HG02642 (cell line): ENCODE measurements around the gene CMC2.

Experiments
- ATAC-seq: cut with Tn5 transposase; IDR thresholded peaks from one replicate; pipeline ENCODE4 v1.9.1; 2021; ENCODE audit warnings: mild to moderate bottlenecking; ENCODE audit not compliant: unreplicated experiment, poor library complexity

CMC2 gene

DNA sequence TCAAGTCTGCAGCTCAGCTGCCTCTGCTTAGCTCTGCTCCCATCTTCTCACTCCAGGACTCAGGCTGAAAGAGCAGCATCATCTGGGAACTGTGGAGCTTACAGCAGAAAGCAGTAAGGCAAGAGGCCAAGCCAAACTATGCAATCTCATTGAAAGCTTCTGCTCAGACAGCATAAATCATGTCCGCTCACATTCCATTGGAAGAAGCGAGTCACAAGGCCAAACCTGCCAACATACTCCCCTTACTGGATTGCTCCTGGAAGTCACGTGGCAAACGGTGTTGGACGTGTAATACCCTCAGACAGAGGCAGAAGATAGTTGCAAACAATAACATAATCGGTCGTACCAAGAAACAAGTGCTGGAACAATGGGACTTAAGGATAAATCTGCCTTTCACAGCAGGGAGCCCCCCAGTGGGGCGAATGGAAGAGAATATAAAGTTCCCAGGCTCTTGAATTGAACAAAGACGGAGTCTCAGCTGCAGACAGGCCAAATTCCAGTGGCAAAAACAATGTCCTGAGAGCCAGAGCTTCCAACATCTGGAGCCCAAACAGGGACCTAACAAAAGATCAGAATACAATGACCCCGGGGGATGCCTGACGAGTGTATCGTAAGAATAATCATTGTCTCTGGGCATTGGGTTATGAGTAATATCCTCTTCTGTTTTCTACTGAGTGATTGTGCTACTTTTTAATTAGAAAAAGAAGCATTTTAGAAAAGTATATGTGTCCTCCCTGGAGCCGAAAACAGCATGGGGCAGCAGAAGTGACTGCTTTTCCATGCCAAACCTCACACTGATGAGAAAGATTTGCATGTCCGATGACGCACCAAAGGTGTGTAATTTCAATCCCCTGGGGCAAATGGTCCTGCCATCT lies 68.4 kb downstream of the CMC2 start:
- no peak for ATAC-seq

DNA sequence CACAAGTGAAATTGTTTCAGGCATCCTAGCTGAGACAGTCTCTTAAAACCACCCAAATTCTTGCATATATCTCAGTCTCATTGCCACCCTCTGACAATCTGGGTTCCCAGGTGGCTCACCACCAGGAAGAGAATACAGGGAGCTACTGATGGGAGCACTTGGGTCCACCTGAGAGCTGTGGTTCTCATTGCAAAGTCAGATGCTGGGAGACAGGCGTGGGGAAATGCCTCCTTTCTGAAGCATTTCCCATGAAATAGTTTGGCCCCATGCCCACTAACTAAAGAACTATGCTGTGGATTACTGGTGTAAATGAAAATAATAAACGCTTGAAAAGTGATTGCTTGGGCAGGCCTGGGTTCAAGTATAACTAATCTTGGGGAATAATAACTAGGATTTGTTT lies 70.3 kb downstream of the CMC2 start:
- ATAC-seq, result no peak

DNA sequence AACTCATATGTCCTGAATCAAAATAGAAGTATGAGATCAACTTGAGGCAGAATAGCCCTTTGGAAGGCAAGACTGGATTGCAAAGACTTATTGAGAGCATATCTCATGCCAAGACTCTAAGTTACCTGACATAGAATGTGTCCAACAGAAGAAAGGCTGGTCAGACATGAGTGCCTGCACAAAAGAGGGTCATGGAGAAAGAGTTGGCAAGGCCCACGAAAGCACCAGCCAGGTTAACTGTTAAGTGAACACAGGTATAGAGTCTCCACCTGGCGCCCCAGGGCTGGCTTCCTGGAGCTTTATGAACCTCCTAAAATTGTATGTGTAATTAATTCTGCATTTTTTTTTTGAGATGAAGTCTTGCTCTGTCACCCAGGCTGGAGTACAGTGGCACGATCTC lies 71.0 kb downstream of the CMC2 start:
- no peak for ATAC-seq

DNA sequence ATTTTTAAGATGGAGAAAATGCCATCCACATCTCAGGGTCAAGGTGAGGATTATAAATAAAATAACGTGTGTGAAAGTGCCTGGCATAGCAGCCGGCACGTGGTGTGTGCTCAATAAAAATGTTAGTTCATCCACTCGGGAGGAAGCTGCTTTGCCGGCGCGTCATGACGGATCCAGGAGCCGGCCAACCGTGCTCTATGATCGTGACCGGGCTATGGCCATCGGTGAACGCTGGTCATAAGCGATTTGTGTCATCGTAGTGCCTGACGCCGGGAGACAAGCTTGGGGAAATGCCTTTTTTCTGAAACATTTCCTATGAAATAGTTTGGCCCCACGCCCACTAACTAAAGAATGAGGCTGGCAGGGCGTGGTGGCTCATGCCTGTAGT lies 74.0 kb downstream of the CMC2 start:
- no peak for ATAC-seq

DNA sequence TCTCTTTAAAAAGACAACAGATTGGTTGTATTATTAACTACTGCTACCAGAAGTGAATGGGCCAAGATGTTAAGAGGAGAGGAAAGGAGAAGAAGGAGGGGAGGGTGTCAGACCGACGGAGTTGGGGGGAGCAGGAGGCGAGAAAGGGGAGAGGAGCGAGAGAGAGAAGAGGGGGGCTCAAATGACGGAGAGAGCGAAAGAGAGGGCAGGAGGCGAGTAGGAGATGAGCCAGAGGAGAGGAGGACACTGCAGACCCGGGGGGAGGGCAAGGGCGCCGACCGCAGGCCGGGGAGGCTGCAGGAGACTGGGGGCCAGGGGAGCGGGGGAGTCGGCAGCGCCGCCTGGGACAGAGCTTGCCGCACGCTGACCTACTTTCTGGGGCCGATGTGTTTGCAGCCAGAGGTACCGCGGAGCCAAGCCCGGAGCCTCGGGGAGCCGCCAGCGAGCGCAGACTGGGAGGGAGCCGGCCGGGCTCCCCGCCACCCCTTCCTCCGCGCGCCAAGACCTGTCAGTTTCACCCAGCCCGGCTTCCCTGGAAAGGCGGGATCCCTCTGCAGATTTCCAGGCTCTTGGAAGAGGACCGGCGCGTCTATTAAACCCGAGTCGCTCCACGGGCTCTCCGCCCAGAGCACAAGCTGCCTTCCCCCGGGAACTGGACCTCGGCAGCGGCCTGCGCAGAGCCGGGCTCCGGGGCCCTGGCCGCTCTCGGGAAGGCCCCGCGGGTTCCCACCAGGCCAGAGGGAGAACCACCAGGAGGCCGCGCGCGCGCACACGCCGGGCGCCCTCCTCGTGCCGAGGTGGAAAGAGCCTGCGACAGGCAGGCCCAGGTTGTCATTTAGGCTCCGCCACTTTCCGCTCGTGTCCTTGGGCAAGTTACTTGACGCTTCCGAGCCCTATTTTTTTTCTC lies 74.6 kb downstream of the CMC2 start:
- no peak for ATAC-seq

DNA sequence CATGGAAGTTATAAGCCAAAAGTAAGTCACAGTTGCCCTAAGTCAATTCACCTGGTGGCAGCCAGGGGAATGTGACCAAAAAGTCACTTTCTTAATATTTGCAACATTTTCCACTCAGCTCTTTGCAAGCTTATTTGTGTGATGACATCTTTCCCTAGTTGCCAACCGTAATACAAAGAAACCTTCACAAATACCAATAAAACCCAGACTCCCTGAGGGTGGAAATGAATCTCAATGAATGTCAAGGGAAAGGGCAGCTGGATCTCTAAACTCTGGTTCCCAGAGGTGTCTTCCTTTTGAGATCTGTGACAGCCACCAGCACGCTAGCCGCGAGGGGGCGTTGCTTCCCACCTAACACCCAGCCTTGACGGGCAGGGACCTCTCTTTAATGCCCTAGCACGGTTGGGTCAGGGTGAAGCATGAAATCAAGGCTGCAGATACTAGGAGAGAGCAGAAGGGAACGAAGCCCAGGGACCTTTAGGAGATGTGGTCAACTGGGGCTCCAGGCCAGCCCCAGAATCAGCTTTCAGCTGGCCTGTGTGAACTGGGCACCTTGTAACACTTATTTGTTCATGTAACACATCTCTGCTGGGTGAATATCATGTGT lies 82.2 kb downstream of the CMC2 start:
- no peak for ATAC-seq

DNA sequence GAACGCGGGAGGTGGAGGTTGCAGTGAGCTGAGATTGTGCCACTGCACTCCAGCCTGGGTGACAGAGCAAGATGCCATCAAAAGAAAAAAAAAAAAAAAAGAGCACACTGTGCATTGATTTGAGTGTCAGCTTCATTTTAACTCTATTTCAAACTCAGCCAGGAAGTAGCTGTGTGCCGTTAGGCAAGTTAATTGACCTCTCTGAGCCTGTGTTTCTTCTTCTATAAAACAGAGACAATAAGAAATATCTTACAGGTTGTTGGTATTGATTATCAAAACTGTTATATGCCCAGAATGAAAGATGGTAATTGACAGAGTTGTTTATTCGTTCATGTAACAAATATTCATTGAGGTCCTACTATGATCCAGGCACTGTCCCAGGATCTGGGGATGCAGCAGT lies 83.3 kb downstream of the CMC2 start:
- no peak for ATAC-seq
